ENCODE data around the gene TMEM131.

Gene TMEM131

DNA sequence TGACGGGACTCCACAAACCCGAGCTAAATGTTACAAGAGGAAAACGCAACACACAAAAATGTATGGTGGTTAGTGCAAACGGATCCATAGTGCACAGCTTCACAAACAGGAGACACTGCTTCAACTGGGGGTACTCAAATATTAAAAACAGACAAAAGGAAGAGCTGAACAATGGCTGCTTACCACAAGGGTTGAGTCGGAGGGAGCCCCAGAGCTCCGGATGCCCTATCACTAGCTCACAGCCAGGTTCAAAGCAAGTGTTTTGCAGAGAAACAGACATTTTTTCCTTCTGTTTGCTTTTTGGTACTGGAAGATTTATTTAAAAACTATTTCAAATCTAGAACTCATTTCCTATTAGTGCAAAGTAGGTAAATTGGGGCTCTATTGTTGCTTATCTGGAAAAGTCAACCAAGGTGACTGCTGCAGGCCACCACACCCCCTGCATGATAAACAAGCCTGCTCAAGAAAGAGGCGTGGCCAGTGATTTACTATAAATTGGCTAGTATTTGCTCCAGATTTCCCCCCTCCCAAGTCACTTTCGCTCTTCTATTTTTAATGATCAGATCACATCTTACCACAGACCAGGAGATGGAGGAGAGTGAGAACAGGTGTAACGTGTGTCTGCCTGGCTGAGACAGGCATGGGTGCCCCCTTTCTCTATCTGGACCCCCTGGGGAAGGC, 235.9 kb downstream of the TMEM131 start:
- no peak for DNase-seq (ENCODE audit: low read depth)

- DNase-seq (ENCODE audit: low read depth) = no peak
These were observed 237.5 kb downstream of the TMEM131 start for GRCh38 chr2:97758131-97758705.

GRCh38 chr2:97757062-97757461, 238.7 kb downstream of the TMEM131 start:
- DNase-seq (ENCODE audit: low read depth) = no peak

- DNase-seq (ENCODE audit: low read depth) = no peak
These were observed 240.3 kb downstream of the TMEM131 start for GRCh38 chr2:97755491-97755890.

- no peak for DNase-seq (ENCODE audit: low read depth)
These were observed 240.9 kb downstream of the TMEM131 start for GRCh38 chr2:97754690-97755346.

DNA sequence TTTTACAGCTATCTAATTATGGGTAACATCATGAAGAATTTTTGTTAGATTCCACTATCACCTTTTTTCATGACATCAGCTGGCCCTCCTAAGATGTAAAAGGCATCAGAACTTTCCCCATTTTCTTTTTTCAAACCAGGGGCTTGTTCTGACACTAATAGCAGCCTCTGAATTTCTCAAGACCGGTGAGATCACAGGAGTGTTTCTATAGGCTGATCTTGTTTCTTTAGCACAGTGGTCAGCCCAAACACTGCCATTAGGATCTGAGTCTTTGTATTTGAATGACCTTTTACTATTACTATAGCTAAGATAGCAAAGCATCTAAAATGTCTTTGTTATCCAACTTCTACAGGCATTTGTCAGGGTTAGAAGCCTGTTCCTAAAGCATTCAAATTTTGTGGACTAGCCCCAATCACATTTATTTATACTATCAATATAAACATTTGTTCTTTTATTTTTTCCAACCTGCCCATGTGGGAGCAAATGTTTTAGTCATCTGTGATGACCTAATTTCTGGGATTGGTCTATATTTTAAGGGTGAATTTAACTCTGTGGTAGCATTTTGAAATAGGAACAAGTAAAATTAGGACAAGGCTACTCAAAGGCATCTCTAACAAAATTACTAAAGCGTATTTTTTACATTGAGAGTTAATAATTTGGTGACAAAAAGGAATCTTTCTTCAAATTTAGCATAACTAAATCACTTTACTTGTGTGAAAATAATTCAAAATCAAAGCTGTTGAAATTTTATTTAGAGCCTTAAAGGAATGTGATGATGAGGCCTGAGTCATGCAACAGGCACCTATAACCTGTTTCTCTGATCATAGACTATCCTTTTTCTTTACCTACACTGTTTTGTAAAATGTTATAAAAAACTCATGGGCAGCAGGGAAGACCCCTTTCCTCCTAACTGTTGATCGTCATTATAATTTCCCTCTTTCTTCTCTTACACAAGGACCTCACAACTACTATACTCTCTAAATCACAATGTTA, 243.1 kb downstream of the TMEM131 start:
- no peak for DNase-seq (ENCODE audit: low read depth)

DNA sequence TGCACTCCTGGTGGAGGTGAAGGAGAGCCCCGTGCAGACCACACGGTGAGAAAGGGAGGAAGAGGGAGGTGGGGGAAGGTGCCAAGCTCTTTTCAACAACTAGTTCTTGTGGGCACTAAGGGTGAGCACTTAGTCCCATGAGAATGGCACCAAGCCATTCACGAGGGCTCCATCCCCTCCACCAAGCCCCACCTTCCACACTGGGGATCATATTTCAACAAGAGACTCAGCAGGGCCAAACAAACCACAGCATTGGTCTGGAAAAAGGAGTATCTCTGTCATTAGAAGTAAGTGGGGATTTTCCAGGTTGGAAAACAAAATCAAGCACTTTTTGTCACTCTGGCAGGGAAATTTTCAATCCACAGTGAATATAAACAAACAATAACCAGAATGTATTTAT, 244.0 kb downstream of the TMEM131 start:
- no peak for DNase-seq (ENCODE audit: low read depth)

DNA sequence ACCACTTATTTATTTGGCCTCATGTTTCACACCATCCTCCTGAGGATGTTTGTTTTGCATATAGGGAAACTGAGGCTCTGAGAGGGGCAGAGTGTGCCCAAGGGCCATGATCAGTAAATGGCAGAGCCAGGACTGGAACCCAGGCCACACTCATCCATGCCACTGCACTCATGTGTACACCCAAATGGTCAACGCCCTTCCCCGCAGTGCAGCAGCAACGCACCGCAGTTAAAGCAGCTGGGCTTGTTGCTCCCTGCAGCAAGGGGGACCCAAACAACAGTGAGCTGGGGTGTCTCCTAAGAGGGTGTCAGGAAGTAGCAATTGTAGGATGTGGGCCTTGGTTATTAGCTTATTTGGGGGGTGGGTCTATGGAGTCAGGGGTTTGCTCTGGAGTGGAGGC, 245.7 kb downstream of the TMEM131 start:
- DNase-seq (ENCODE audit: low read depth) = no peak

GRCh38 chr2:97749581-97749980, 246.2 kb downstream of the TMEM131 start:
- DNase-seq (ENCODE audit: low read depth) = no peak

GRCh38 chr2:97747716-97748115, 248.0 kb downstream of the TMEM131 start:
- DNase-seq (ENCODE audit: low read depth) = no peak

DNA sequence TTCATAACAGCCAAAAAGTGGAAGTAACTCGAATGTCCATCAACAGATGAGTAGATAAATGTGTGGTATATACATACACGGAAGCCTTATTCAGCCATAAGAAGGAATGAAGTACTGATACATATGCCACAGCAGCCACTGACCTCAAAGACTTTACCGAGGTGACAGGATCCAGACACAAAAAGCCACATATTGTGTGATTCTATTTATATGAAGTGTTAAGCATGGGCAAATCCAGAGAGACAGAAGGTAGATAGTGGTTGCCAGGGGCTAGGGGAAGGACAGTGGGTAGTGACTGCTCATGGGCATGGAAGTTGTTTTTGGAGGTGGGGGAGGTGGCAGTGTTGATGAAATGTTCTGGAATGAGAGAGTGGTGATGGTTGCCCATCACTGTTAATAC, 248.5 kb downstream of the TMEM131 start:
- DNase-seq (ENCODE audit: low read depth) = no peak

DNA sequence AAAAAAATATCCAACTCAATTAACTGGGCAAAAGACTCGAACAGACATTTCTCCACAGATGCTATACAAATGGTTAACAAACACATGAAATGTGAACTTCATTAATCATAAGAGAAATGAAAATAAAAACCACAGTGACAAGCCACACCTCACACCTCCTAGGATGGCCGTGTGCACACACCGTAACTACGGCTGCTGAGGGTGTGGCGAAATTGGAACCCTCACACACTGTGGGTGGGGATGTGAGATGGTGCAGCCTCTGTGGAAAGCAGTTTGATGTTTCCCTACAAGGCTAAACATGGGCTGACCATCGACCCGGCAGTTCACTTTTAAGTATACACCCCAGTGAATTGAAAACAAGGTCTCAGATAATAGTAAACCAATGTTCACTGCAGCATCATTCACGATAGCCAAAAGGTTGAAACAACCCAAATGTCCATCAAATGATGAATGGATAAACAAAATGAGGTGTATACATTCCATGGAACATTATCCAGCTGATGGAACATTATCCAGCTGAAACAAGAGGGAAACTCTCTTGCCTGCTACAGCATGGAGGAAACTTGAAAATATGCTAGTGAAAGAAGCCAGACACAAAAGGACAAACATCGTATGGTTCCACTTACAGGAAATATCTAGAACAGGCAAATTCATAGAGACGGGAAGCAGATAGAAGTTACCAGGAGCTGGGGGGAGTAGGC, 250.1 kb downstream of the TMEM131 start:
- peak; percentile 49 for DNase-seq (ENCODE audit: low read depth)

DNA sequence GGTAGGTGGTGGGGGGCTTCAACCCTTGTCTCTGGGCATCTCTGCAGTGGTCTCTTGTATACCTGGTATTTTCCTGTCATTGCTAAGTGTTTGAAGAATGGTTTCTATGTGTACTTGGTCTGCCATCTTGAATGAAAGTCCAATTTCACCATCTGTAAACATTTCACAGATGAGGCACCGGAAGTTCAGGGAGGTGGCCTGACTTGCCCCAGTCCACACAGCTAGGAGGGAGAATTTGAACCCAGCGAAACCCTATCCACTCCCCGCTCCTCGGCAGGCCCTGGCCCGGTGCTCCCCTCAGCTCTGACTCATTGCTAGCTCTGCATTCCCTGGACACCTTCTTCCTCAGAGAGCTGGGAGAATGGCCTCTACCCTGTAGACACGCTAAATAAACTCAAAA, 251.8 kb downstream of the TMEM131 start:
- DNase-seq (ENCODE audit: low read depth) = no peak

DNA sequence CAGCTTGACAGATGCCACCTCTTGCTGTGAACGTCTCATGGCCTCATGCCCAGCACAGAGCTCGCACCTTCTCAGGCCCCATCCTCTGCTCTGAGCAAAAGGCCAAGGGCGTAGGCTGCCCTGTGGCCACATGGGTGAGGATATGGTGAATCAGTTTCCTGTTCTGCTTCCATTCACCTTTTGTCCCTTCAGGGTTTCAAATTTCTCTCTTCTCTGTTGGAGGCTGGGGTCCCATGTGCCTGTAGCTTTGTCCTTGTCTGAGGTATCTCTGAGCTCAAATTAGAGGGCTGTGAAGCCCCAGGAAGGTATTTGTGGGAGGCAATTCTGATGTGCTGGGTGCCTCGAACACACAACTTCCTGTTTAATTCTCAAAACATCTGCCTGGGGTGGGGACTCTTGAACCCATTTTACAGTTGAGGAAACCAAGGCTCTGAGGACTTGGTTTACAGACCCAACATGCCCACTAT, 253.3 kb downstream of the TMEM131 start:
- no peak for DNase-seq (ENCODE audit: low read depth)

DNA sequence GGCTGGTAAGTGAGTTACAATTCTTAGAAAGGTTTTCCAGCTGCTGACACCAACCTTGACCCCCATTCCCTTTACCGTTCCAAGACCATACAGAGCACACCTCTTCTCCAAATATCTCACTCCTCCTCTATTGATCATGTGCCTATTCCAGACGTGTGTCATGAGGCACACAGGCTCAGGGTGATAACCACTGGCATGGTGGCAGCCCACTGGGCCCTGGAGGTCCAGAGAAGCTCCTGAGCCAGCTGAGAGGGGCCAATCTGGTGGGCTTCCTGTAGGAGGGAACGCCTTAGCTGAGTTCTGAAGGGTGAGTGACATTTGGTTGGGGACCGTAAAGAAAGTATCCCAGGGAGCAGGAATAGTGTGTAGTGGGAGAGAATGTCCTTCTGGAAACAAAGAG, 254.1 kb downstream of the TMEM131 start:
- DNase-seq (ENCODE audit: low read depth) = no peak

GRCh38 chr2:97741251-97741650, 254.5 kb downstream of the TMEM131 start:
- no peak for DNase-seq (ENCODE audit: low read depth)

GRCh38 chr2:97740590-97741182, 255.1 kb downstream of the TMEM131 start:
- peak; percentile 46 for DNase-seq (ENCODE audit: low read depth)

- no peak for DNase-seq (ENCODE audit: low read depth)
These were observed 255.9 kb downstream of the TMEM131 start for GRCh38 chr2:97739893-97740245.

- no peak for DNase-seq (ENCODE audit: low read depth)
These were observed 256.5 kb downstream of the TMEM131 start for GRCh38 chr2:97739020-97739892.

All from activated T-cell treated with anti-CD3 and anti-CD28 coated beads for 48 hours (primary cell).